ENCODE measurements around the gene ANXA9. TPM values are rescaled to one million over a fixed set of nuclear protein-coding genes. Genes with fewer than 3 reads are reported as not detected.

Gene ANXA9
- total RNA-seq, 1 experiment from 2014 or later: 42.5 TPM

DNA sequence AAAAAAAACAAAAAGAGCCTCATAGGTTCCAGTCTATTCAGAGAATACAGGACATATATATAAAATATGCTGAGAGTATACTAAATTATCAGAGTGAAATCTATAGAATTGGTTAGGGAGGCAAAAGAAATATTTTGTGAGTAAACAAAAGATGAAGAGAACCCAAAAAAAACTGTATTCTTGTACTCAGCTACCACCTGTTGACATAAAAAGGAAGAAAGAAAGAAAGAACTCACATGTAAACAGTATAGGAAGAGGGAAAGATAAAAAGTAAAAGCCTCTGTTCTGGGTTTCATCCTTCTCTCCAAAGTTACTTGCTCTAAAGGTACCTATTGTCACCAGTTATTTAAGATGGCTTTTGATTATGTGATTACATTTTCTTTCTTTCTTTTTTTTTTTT is 44.4 kb downstream of the ANXA9 start:
- Mint-ChIP-seq H3K27ac (ENCODE audit: unreplicated experiment) (no peak overlapping the region), H3K9me3 (ENCODE audit: unreplicated experiment) (no peaks in the 10 kb centered on the region), H3K4me3 (ENCODE audit: unreplicated experiment) (no peak overlapping the region), H3K36me3 (ENCODE audit: insufficient read depth, unreplicated experiment) (peaks cover 46% of the 10 kb centered on the region), H3K27me3 (ENCODE audit: insufficient read depth, unreplicated experiment) (no peaks in the 10 kb centered on the region), H3K4me1 (ENCODE audit: low read depth, unreplicated experiment) (no peaks in the 10 kb centered on the region)
- no peaks in the 10 kb centered on the region for H3K9me3 ChIP-seq
- no TSS peak for BruUV-seq (replicated peaks)
- H3K4me3 ChIP-seq (ENCODE audit: low read depth, low read length): no peak overlapping the region
- ChIA-PET CTCF (no interaction called here), POLR2A (no interaction called here)
- no peak for DNase-seq
- H3K27me3 ChIP-seq (replicated peaks; ENCODE audit: control insufficient read depth, insufficient read depth, low read length): no peaks in the 10 kb centered on the region
- TF ChIP-seq, protein P1, sequence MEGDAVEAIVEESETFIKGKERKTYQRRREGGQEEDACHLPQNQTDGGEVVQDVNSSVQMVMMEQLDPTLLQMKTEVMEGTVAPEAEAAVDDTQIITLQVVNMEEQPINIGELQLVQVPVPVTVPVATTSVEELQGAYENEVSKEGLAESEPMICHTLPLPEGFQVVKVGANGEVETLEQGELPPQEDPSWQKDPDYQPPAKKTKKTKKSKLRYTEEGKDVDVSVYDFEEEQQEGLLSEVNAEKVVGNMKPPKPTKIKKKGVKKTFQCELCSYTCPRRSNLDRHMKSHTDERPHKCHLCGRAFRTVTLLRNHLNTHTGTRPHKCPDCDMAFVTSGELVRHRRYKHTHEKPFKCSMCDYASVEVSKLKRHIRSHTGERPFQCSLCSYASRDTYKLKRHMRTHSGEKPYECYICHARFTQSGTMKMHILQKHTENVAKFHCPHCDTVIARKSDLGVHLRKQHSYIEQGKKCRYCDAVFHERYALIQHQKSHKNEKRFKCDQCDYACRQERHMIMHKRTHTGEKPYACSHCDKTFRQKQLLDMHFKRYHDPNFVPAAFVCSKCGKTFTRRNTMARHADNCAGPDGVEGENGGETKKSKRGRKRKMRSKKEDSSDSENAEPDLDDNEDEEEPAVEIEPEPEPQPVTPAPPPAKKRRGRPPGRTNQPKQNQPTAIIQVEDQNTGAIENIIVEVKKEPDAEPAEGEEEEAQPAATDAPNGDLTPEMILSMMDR (IDR thresholded peaks at IDR 0.05; ENCODE audit: insufficient read depth in 1 of 2, low read depth in 1 of 2, low read length in 1 of 2, severe bottlenecking in 1 of 2, unreplicated experiment in 1 of 2): no peak
- peaks cover 3% of the 10 kb centered on the region; the same call in 1 of the 2 replicates for H3K36me3 ChIP-seq (ENCODE audit: control insufficient read depth, insufficient read depth, low read length)
- no peaks in the 10 kb centered on the region for H3K4me1 ChIP-seq
- intact Hi-C loops (cut with micrococcal nuclease; ENCODE audit: unreplicated experiment): no loop called here

DNA sequence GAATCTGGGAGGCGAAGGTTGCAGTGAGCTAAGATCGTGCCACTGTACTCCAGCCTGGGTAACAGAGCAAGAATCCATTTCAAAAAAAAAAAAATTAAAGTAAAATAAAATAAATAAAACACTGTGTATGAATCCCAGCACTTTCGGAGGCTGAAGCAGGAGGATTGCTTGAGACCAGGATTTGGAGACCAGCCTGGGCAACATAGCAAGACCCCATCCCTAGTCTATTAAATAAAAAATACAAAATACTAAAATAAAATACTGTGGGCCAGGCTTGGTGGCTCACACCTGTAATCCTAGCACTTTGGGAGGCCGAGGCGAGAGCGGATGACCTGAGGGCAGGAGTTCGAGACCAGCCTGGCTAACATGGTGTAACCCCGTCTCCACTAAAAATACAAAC is 50.1 kb downstream of the ANXA9 start:
- peaks cover 3% of the 10 kb centered on the region; the same call in 1 of the 2 replicates for H3K36me3 ChIP-seq (ENCODE audit: control insufficient read depth, insufficient read depth, low read length)
- ChIA-PET POLR2A (no interaction called here), CTCF (no interaction called here)
- BruUV-seq (replicated peaks): no TSS peak
- TF ChIP-seq, protein P1 (IDR thresholded peaks at IDR 0.05; ENCODE audit: insufficient read depth in 1 of 2, low read depth in 1 of 2, low read length in 1 of 2, severe bottlenecking in 1 of 2, unreplicated experiment in 1 of 2): no peak
- H3K4me1 ChIP-seq: no peaks in the 10 kb centered on the region
- H3K9me3 ChIP-seq: no peaks in the 10 kb centered on the region
- no peak overlapping the region for H3K27ac Mint-ChIP-seq (ENCODE audit: unreplicated experiment)
- H3K4me3 Mint-ChIP-seq (ENCODE audit: unreplicated experiment): no peak overlapping the region
- no peaks in the 10 kb centered on the region for H3K27me3 ChIP-seq (replicated peaks; ENCODE audit: control insufficient read depth, insufficient read depth, low read length)
- H3K9me3 Mint-ChIP-seq (ENCODE audit: unreplicated experiment): no peaks in the 10 kb centered on the region
- H3K27me3 Mint-ChIP-seq (ENCODE audit: insufficient read depth, unreplicated experiment): no peaks in the 10 kb centered on the region
- no peak overlapping the region for H3K4me3 ChIP-seq (ENCODE audit: low read depth, low read length)
- H3K4me1 Mint-ChIP-seq (ENCODE audit: low read depth, unreplicated experiment): no peaks in the 10 kb centered on the region
- no peak for DNase-seq
- intact Hi-C loops (cut with micrococcal nuclease; ENCODE audit: unreplicated experiment): no loop called here
- H3K36me3 Mint-ChIP-seq (ENCODE audit: insufficient read depth, unreplicated experiment): peaks cover 40% of the 10 kb centered on the region

- ChIA-PET POLR2A (no interaction called here), CTCF (no interaction called here)
- no peak for DNase-seq
- Mint-ChIP-seq H3K27me3 (ENCODE audit: insufficient read depth, unreplicated experiment) (no peaks in the 10 kb centered on the region), H3K4me1 (ENCODE audit: low read depth, unreplicated experiment) (no peaks in the 10 kb centered on the region), H3K4me3 (ENCODE audit: unreplicated experiment) (no peak overlapping the region), H3K9me3 (ENCODE audit: unreplicated experiment) (no peaks in the 10 kb centered on the region), H3K36me3 (ENCODE audit: insufficient read depth, unreplicated experiment) (peaks cover 32% of the 10 kb centered on the region), H3K27ac (ENCODE audit: unreplicated experiment) (no peak overlapping the region)
- Histone ChIP-seq H3K4me3 (ENCODE audit: low read depth, low read length) (no peak overlapping the region), H3K4me1 (no peaks in the 10 kb centered on the region), H3K9me3 (no peaks in the 10 kb centered on the region), H3K36me3 (ENCODE audit: control insufficient read depth, insufficient read depth, low read length) (no peaks in the 10 kb centered on the region; the same call in 1 of the 2 replicates), H3K27me3 (replicated peaks; ENCODE audit: control insufficient read depth, insufficient read depth, low read length) (no peaks in the 10 kb centered on the region)
- TF ChIP-seq, protein P1 (IDR thresholded peaks at IDR 0.05; ENCODE audit: insufficient read depth in 1 of 2, low read depth in 1 of 2, low read length in 1 of 2, severe bottlenecking in 1 of 2, unreplicated experiment in 1 of 2): no peak
- intact Hi-C loops (cut with micrococcal nuclease; ENCODE audit: unreplicated experiment): no loop called here
- no TSS peak for BruUV-seq (replicated peaks)
Observed at GRCh38 chr1:151035167-151035566, 53.1 kb downstream of the ANXA9 start.

All from Caco-2 (cell line).